ENCODE data around the gene KANSL2. TPM values are rescaled to one million over a fixed set of nuclear protein-coding genes. Genes with fewer than 3 reads are reported as not detected.
"Not testable (repeated sequence)": the region's sequence is repeated elsewhere in the genome, so short reads cannot be mapped to it uniquely, and the experiment has no call there.

KANSL2 gene
- total RNA-seq, 1 experiment from 2014 or later: 41.6 TPM

DNA sequence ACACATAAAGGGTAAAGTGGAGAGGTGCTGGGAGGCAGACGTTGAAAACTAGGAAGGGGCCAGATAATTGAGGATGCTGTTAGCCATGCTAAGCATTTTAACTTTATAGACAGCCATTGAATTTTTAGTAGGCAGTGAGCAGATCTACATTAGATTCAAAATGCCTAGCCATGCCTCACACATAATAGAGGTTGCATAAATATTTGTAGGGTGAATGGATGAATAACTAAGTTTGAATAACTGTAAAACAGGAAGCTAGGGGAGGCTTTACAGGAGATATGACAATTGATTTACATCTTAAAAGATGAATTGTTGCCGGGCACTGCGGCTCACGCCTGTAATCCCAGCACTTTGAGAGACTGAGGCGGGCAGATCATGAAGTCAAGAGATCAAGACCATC is 46.8 kb upstream of the KANSL2 start:
- Histone ChIP-seq H3K27me3 (ENCODE audit: insufficient read depth, low read length) (no peaks in the 10 kb centered on the region), H3K4me2 (ENCODE audit: low read length) (no peak overlapping the region), H3K36me3 (ENCODE audit: control insufficient read depth in 1 of 2, insufficient read depth in 2 of 2, low read length in 2 of 2) (no peaks in the 10 kb centered on the region), H3K79me2 (ENCODE audit: insufficient read depth, low read length) (no peaks in the 10 kb centered on the region), H3K27ac (ENCODE audit: low read depth, low read length) (no peak overlapping the region), H3K4me1 (ENCODE audit: control insufficient read depth in 1 of 2, insufficient read depth in 2 of 2, low read length in 2 of 2) (no peaks in the 10 kb centered on the region), H3K9ac (ENCODE audit: low read length) (no peak overlapping the region), H3K9me2 (ENCODE audit: insufficient read depth) (no peaks in the 10 kb centered on the region), H3K9me3 (ENCODE audit: control insufficient read depth in 1 of 2, insufficient read depth in 1 of 2, low read depth in 1 of 2, low read length in 2 of 2) (no peaks in the 10 kb centered on the region), H4K20me1 (ENCODE audit: insufficient read depth) (no peaks in the 10 kb centered on the region), H3K4me3 (replicated peaks in 1 of 2; ENCODE audit: low read depth in 1 of 2, low read length in 2 of 2) (no peak overlapping the region), H2AFZ (ENCODE audit: low read depth, low read length, poor library complexity, severe bottlenecking) (no peak overlapping the region)
- no peak for DNase-seq (ENCODE audit: low read depth, low spot score)
- BruUV-seq (replicated peaks): no TSS peak
- POLR2A ChIA-PET: no interaction called here
- no peak for ATAC-seq
- TF ChIP-seq YY1 (IDR thresholded peaks at IDR 0.05; ENCODE audit: extremely low read depth, insufficient replicate concordance, low read depth, low read length): no peak
- TF ChIP-seq, protein P1, sequence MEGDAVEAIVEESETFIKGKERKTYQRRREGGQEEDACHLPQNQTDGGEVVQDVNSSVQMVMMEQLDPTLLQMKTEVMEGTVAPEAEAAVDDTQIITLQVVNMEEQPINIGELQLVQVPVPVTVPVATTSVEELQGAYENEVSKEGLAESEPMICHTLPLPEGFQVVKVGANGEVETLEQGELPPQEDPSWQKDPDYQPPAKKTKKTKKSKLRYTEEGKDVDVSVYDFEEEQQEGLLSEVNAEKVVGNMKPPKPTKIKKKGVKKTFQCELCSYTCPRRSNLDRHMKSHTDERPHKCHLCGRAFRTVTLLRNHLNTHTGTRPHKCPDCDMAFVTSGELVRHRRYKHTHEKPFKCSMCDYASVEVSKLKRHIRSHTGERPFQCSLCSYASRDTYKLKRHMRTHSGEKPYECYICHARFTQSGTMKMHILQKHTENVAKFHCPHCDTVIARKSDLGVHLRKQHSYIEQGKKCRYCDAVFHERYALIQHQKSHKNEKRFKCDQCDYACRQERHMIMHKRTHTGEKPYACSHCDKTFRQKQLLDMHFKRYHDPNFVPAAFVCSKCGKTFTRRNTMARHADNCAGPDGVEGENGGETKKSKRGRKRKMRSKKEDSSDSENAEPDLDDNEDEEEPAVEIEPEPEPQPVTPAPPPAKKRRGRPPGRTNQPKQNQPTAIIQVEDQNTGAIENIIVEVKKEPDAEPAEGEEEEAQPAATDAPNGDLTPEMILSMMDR (IDR thresholded peaks at IDR 0.05 in 2 of 3, conservative IDR thresholded peaks at IDR 0.05 in 1 of 3; ENCODE audit: borderline replicate concordance in 1 of 3, insufficient read depth in 1 of 3, low read depth in 2 of 3, low read length in 2 of 3): no peak
- TF ChIP-seq EGR1 (IDR thresholded peaks at IDR 0.05; ENCODE audit: low read depth): no peak
- no peak for TF ChIP-seq ZFX (IDR thresholded peaks at IDR 0.05)
- no peak for TF ChIP-seq ELF1 (IDR thresholded peaks at IDR 0.05; ENCODE audit: borderline replicate concordance, low read depth)
- TF ChIP-seq ZNF274 (IDR thresholded peaks at IDR 0.05; ENCODE audit: low read depth, low read length): no peak
- no peak for TF ChIP-seq POLR2A (IDR thresholded peaks at IDR 0.05; ENCODE audit: borderline replicate concordance, extremely low read depth, insufficient read depth, insufficient read length)
- no peak for TF ChIP-seq SRF (IDR thresholded peaks at IDR 0.05; ENCODE audit: low read depth)
- TF ChIP-seq EZH2 (IDR thresholded peaks at IDR 0.05): no peak
- TF ChIP-seq, protein P2, sequence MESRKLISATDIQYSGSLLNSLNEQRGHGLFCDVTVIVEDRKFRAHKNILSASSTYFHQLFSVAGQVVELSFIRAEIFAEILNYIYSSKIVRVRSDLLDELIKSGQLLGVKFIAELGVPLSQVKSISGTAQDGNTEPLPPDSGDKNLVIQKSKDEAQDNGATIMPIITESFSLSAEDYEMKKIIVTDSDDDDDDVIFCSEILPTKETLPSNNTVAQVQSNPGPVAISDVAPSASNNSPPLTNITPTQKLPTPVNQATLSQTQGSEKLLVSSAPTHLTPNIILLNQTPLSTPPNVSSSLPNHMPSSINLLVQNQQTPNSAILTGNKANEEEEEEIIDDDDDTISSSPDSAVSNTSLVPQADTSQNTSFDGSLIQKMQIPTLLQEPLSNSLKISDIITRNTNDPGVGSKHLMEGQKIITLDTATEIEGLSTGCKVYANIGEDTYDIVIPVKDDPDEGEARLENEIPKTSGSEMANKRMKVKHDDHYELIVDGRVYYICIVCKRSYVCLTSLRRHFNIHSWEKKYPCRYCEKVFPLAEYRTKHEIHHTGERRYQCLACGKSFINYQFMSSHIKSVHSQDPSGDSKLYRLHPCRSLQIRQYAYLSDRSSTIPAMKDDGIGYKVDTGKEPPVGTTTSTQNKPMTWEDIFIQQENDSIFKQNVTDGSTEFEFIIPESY (IDR thresholded peaks at IDR 0.05; ENCODE audit: extremely low read depth, insufficient replicate concordance, low read length): no peak
- TF ChIP-seq, protein P3, sequence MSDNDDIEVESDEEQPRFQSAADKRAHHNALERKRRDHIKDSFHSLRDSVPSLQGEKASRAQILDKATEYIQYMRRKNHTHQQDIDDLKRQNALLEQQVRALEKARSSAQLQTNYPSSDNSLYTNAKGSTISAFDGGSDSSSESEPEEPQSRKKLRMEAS (IDR thresholded peaks at IDR 0.05): no peak
- TF ChIP-seq, protein P4, sequence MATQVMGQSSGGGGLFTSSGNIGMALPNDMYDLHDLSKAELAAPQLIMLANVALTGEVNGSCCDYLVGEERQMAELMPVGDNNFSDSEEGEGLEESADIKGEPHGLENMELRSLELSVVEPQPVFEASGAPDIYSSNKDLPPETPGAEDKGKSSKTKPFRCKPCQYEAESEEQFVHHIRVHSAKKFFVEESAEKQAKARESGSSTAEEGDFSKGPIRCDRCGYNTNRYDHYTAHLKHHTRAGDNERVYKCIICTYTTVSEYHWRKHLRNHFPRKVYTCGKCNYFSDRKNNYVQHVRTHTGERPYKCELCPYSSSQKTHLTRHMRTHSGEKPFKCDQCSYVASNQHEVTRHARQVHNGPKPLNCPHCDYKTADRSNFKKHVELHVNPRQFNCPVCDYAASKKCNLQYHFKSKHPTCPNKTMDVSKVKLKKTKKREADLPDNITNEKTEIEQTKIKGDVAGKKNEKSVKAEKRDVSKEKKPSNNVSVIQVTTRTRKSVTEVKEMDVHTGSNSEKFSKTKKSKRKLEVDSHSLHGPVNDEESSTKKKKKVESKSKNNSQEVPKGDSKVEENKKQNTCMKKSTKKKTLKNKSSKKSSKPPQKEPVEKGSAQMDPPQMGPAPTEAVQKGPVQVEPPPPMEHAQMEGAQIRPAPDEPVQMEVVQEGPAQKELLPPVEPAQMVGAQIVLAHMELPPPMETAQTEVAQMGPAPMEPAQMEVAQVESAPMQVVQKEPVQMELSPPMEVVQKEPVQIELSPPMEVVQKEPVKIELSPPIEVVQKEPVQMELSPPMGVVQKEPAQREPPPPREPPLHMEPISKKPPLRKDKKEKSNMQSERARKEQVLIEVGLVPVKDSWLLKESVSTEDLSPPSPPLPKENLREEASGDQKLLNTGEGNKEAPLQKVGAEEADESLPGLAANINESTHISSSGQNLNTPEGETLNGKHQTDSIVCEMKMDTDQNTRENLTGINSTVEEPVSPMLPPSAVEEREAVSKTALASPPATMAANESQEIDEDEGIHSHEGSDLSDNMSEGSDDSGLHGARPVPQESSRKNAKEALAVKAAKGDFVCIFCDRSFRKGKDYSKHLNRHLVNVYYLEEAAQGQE (IDR thresholded peaks at IDR 0.05; ENCODE audit: low read depth): no peak
- intact Hi-C loops (cut with micrococcal nuclease): no loop called here
- CTCF ChIA-PET: no interaction called here
- RAD21 ChIA-PET (ENCODE audit: low non-redundant PET in 1 of 2, low total read pairs in 2 of 2, uncharacterized antibody in 2 of 2, unreplicated experiment in 2 of 2): no interaction called here

DNA sequence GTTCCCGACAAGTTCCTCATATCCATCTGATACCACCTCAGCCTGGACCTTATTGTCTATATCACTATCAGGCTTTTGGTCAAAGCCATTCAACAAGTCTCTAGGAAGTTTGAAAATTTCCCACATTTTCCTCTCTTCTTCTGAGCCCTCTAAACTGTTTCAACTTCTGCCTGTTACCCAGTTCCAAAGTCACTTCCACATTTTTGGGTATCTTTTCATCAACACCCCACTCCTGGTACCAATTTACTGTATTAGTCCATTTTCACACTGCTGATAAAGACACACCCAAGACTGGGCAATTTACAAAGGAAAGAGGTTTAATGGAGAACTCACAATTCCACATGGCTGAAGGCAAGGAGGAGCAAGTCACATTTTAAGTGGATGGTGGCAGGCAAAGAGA is 38.7 kb upstream of the KANSL2 start:
- POLR2A ChIA-PET; H3K27me3 ChIP-seq (ENCODE audit: insufficient read depth, low read length); H4K20me1 ChIP-seq (ENCODE audit: insufficient read depth); H3K79me2 ChIP-seq (ENCODE audit: insufficient read depth, low read length); H3K27ac ChIP-seq (ENCODE audit: low read depth, low read length); H3K9me2 ChIP-seq (ENCODE audit: insufficient read depth); H3K9me3 ChIP-seq (ENCODE audit: control insufficient read depth in 1 of 2, insufficient read depth in 1 of 2, low read depth in 1 of 2, low read length in 2 of 2); CTCF ChIA-PET; H3K4me3 ChIP-seq (replicated peaks in 1 of 2; ENCODE audit: low read depth in 1 of 2, low read length in 2 of 2); H3K36me3 ChIP-seq (ENCODE audit: control insufficient read depth in 1 of 2, insufficient read depth in 2 of 2, low read length in 2 of 2); ATAC-seq; H3K9ac ChIP-seq (ENCODE audit: low read length); RAD21 ChIA-PET (ENCODE audit: low non-redundant PET in 1 of 2, low total read pairs in 2 of 2, uncharacterized antibody in 2 of 2, unreplicated experiment in 2 of 2); H3K4me1 ChIP-seq (ENCODE audit: control insufficient read depth in 1 of 2, insufficient read depth in 2 of 2, low read length in 2 of 2); DNase-seq (ENCODE audit: low read depth, low spot score); H2AFZ ChIP-seq (ENCODE audit: low read depth, low read length, poor library complexity, severe bottlenecking); BruUV-seq (replicated peaks); intact Hi-C loops (cut with micrococcal nuclease); H3K4me2 ChIP-seq (ENCODE audit: low read length): not testable (repeated sequence)

Data from HCT116 (cell line).